NK-92 (cell line): ENCODE data around the gene ACSL6.

Experiments
- DNase-seq: peaks from one replicate; lab custom pipeline; 2025; ENCODE audit not compliant: unreplicated experiment; lab: John Stamatoyannopoulos, UW

The ACSL6 gene

GRCh38 chr5:132001647-132002561 is 9.6 kb downstream of the ACSL6 start:
- DNase-seq, result no peak

- DNase-seq, result no peak
These were observed 10.6 kb downstream of the ACSL6 start for GRCh38 chr5:132000677-132001453.

- no peak for DNase-seq
These were observed 11.3 kb downstream of the ACSL6 start for GRCh38 chr5:132000241-132000490.

- no peak for DNase-seq
These were observed 11.8 kb downstream of the ACSL6 start for GRCh38 chr5:131999441-132000240.

- DNase-seq, result no peak
These were observed 12.4 kb downstream of the ACSL6 start for GRCh38 chr5:131999041-131999440.

- DNase-seq, result no peak
These were observed 12.9 kb downstream of the ACSL6 start for GRCh38 chr5:131998431-131999040.

- no peak for DNase-seq
These were observed 13.7 kb downstream of the ACSL6 start for GRCh38 chr5:131997727-131998117.

- DNase-seq, result no peak
These were observed 14.3 kb downstream of the ACSL6 start for GRCh38 chr5:131997026-131997726.

- no peak for DNase-seq
These were observed 15.0 kb downstream of the ACSL6 start for GRCh38 chr5:131996210-131997025.

- no peak for DNase-seq
These were observed 16.8 kb downstream of the ACSL6 start for GRCh38 chr5:131994533-131995226.

GRCh38 chr5:131994090-131994489 is 17.4 kb downstream of the ACSL6 start:
- DNase-seq, result no peak

- no peak for DNase-seq
These were observed 17.8 kb downstream of the ACSL6 start for GRCh38 chr5:131993676-131994075.

- DNase-seq, result no peak
These were observed 19.1 kb downstream of the ACSL6 start for GRCh38 chr5:131992370-131992769.

- DNase-seq, result no peak
These were observed 19.7 kb downstream of the ACSL6 start for GRCh38 chr5:131991593-131992324.

GRCh38 chr5:131990716-131991115 is 20.7 kb downstream of the ACSL6 start:
- no peak for DNase-seq

GRCh38 chr5:131988601-131989000 is 22.9 kb downstream of the ACSL6 start:
- no peak for DNase-seq

GRCh38 chr5:131987251-131987650 is 24.2 kb downstream of the ACSL6 start:
- no peak for DNase-seq

- DNase-seq, result no peak
These were observed 25.1 kb downstream of the ACSL6 start for GRCh38 chr5:131986161-131986912.
